Left lung (tissue), 10 donors: ENCODE data around the gene ANKRD33B. TPM values are rescaled to one million over a fixed set of nuclear protein-coding genes. Genes with fewer than 3 reads are reported as not detected.
A peak's percentile ranks its signal among the peaks of the same experiment; 100 is the strongest.
"Not testable (repeated sequence)": the region's sequence is repeated elsewhere in the genome, so short reads cannot be mapped to it uniquely, and the experiment has no call there.

Experiments used
- ATAC-seq: fragments of 200-7000 bp; cut with Tn5 transposase; one replicate; pipeline ENCODE4 v1.9.1; 2020; ENCODE audit warnings: moderate library complexity
- DNase-seq, 4 donors: peaks; one replicate each; pipeline ENCODE4 v3.0.0-alpha.2; 2013 to 2020
- H3K27ac ChIP-seq, 2 donors: fragments of 200-600 bp; sonication (generic) in 1 of 2; one replicate each; pipeline versions ENCODE4 v1.5.0 to v1.8.0; 2020 to 2021
- H3K27me3 ChIP-seq, 2 donors: fragments of 200-600 bp; sonication (generic) in 1 of 2; one replicate each; pipeline versions ENCODE4 v1.5.0 to v1.8.0; 2020 to 2021
- H3K36me3 ChIP-seq, 2 donors: fragments of 200-600 bp; sonication (generic) in 1 of 2; one replicate each; pipeline versions ENCODE4 v1.5.0 to v1.8.0; 2020 to 2021
- H3K4me1 ChIP-seq, 2 donors: fragments of 200-600 bp; one replicate each; pipeline ENCODE4 v1.8.0; 2021
- H3K4me3 ChIP-seq, 2 donors: fragments of 200-600 bp; sonication (generic) in 1 of 2; one replicate each; pipeline versions ENCODE4 v1.5.0 to v1.8.0; 2020 to 2021; ENCODE audit warnings: mild to moderate bottlenecking in 1 of 2
- H3K9me3 ChIP-seq, 2 donors: fragments of 200-600 bp; sonication (generic) in 1 of 2; one replicate each; pipeline versions ENCODE4 v1.5.0 to v1.8.0; 2020 to 2021
- intact Hi-C, 2 donors: fragments of 100-400 bp; cut with DNase I; formaldehyde crosslinking; loops; one replicate each; pipeline versions ENCODE4 v1.11.2 to v1.14.2; 2022
- polyA plus RNA-seq, 6 donors: library from polyadenylated mRNA; unstranded; fragments of 120-200 nt; gene quantifications; one replicate each; pipeline ENCODE4 v1.2.1, GENCODE V29; 2013; ENCODE audit not compliant: insufficient read length in 6 of 6
- total RNA-seq, 2 donors: library from RNA; stranded (reverse); fragmentation: NEBNext Ultra II Directional; extraction: Animal tissue kit (Norgen Biotek cat#: 25700); gene quantifications; one replicate each; pipeline ENCODE4 v1.2.1, GENCODE V29; 2021
- TF ChIP-seq, protein P1 (sequence below), 2 donors: fragments of 200-600 bp; sonication (generic) in 1 of 2; IDR thresholded peaks; one replicate each; pipeline versions ENCODE4 v1.5.0 to v1.8.0; 2021; ENCODE audit warnings: antibody characterized with exemption in 2 of 2
- donor health status: DM: no; HTN: yes; CAD: no.
- donor health status: DM: no; HTN: no; CAD: no.

The ANKRD33B gene
- total and polyA plus RNA-seq, 8 donors: 0.53 to 6.3 (median 0.69) TPM

DNA sequence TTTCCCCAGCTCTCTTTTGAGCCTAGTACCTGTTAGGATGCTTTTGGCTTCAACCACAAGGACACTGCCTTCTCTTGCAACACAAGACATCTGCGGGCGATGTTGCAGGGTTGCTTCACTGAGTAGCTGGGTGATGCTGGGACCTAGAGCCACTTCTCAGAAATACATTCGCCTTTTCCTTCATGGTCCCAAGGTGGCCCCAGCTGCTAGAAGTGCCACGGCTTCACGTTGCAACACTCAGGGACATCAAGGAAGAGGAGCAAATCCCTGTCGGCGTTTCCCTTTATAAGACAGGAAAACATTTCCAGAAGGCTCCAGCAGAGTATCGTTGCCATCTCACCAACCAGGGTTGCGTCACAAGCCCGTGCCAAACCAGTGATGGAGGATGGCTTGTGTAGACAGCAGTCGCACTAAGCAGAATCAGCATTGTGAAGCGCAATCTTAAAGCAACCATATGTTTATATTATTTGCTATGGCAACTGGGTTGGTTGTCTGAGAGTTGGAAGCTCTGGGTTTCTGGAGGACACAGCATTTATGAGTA lies 62.7 kb downstream of the ANKRD33B start:
- ATAC-seq (no peak), DNase-seq (peak in 1 of 4 donors; percentile 54)
- Histone ChIP-seq H3K27me3 (no peaks in the 10 kb centered on the region), H3K4me1 (peaks cover 5 to 49% of the 10 kb centered on the region in 2 donors), H3K36me3 (no peaks in the 10 kb centered on the region), H3K4me3 (no peak overlapping the region), H3K9me3 (no peaks in the 10 kb centered on the region), H3K27ac (peak overlapping the region in 1 of 2 donors; percentile 78)
- TF ChIP-seq, protein P1, sequence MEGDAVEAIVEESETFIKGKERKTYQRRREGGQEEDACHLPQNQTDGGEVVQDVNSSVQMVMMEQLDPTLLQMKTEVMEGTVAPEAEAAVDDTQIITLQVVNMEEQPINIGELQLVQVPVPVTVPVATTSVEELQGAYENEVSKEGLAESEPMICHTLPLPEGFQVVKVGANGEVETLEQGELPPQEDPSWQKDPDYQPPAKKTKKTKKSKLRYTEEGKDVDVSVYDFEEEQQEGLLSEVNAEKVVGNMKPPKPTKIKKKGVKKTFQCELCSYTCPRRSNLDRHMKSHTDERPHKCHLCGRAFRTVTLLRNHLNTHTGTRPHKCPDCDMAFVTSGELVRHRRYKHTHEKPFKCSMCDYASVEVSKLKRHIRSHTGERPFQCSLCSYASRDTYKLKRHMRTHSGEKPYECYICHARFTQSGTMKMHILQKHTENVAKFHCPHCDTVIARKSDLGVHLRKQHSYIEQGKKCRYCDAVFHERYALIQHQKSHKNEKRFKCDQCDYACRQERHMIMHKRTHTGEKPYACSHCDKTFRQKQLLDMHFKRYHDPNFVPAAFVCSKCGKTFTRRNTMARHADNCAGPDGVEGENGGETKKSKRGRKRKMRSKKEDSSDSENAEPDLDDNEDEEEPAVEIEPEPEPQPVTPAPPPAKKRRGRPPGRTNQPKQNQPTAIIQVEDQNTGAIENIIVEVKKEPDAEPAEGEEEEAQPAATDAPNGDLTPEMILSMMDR (IDR thresholded peaks at IDR 0.05): no peak
- intact Hi-C loops: loop anchor here in 1 of 2 donors (5.0 kb wide), 1 partner anchor 169 kb away; no protein-coding TSS in a partner anchor

DNA sequence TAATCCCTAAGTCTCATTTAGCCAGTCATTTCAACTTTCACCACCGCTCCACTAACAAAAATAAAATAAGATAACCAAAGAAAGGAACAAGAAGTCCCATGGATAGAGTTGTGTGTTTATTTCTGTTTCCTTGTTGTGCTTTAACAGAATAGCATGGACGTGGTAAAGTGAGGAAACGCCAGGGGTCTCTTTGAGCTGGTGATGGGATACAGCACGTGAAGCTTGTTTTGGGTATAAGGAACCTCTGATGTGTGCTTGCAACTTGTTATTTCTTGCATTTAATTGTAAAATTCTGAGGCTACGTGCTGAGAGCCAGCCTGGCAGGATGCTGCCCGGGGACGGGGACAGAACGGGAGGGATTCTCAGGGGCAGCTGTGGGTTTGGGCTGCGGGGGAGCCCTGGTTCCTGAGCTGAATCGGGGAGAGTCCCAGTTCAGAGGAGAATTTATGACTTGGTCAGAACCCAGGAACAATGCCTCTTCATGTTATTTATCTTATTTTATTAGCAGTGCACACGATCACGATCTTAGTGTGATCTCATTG lies 63.4 kb downstream of the ANKRD33B start:
- peak; percentile 3 for ATAC-seq
- Histone ChIP-seq H3K4me1 (peaks cover 5 to 49% of the 10 kb centered on the region in 2 donors), H3K27me3 (no peaks in the 10 kb centered on the region), H3K27ac (peak overlapping the region; percentile 41 to 78), H3K9me3 (no peaks in the 10 kb centered on the region), H3K36me3 (no peaks in the 10 kb centered on the region), H3K4me3 (peak overlapping the region; percentile 17 to 35)
- peak in 1 of 4 donors; percentile 22 for DNase-seq
- TF ChIP-seq, protein P1 (IDR thresholded peaks at IDR 0.05): no peak
- intact Hi-C loops: loop anchor here in 1 of 2 donors (5.0 kb wide), 1 partner anchor 170 kb away; no protein-coding TSS in a partner anchor

DNA sequence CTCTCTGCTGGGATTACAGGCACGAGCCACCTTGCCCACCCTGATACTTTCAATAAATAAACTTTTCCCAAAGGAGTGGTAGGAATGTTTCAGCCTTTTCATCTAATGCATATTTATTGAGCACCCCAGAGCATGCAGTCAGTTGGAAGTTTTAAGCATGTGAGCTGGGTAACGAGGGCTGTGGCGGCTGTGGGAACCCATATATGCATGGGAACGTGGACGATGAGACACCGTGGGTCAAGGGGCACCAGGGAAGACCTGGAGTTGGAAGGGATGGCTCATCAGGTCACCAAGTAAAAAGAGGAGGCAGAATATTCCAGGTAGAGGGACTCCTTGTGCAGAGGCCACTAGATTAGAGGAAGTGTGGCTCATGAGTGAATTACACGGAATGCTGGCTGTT lies 64.7 kb downstream of the ANKRD33B start:
- no peaks in the 10 kb centered on the region for H3K27me3 ChIP-seq
- no peak overlapping the region for H3K27ac ChIP-seq
- H3K36me3 ChIP-seq: no peaks in the 10 kb centered on the region
- intact Hi-C loops: loop anchor here in 1 of 2 donors (5.0 kb wide), 1 partner anchor 171 kb away; no protein-coding TSS in a partner anchor
- no peak overlapping the region for H3K4me3 ChIP-seq
- ATAC-seq (no peak), DNase-seq (no peak)
- H3K9me3 ChIP-seq: no peaks in the 10 kb centered on the region
- TF ChIP-seq, protein P1 (IDR thresholded peaks at IDR 0.05): no peak
- peaks cover 5 to 62% of the 10 kb centered on the region in 2 donors for H3K4me1 ChIP-seq

DNA sequence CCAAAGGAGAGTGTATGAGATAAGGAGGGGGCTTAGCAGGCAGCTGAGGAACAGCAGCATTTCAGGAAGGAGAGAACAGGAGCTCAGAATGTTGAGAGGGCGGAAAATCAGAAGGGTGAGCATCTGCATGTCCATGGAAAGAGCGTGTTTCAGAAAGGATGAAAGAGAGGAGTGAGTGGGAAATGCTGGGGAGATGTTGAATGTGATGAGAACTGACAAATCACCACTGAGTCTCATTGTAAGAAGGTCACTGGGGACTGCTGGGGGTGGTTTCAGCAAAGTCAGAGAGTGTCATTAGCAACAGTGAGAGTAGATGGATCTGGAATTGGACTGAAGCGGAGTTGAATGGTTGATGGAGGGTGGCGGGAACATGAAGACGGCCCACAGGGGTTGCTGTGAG lies 65.8 kb downstream of the ANKRD33B start:
- H3K27ac ChIP-seq: no peak overlapping the region
- H3K36me3 ChIP-seq: no peaks in the 10 kb centered on the region
- H3K27me3 ChIP-seq: no peaks in the 10 kb centered on the region
- H3K4me1 ChIP-seq: peaks cover 5 to 73% of the 10 kb centered on the region in 2 donors
- DNase-seq (no peak), ATAC-seq (no peak)
- TF ChIP-seq, protein P1 (IDR thresholded peaks at IDR 0.05): no peak
- H3K4me3 ChIP-seq: no peak overlapping the region
- intact Hi-C loops: loop anchor here in 1 of 2 donors (5.0 kb wide), 1 partner anchor 172 kb away; no protein-coding TSS in a partner anchor
- no peaks in the 10 kb centered on the region for H3K9me3 ChIP-seq

DNA sequence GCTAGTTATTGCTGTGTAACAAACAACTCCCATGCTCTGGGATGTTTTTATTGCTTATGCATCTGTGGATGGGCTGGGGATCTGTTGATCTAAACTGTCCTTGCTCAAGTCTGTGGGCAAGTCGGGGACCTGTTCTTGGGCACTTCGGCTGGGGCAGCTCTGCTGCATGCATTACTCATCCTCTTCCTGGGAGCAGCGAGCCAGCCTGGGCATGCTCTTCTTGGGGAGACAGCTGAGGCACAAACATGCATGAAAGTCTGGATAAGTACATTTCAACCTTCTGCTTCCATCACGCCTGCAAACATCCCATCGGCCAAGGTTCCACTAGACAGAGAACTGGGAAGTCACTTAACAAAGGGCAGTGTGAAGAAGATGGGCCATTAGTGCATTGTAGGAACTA lies 66.3 kb downstream of the ANKRD33B start:
- no peaks in the 10 kb centered on the region for H3K27me3 ChIP-seq
- no peaks in the 10 kb centered on the region for H3K36me3 ChIP-seq
- no peak for DNase-seq
- H3K4me1 ChIP-seq: peaks cover 5 to 75% of the 10 kb centered on the region in 2 donors
- H3K4me3 ChIP-seq: no peak overlapping the region
- TF ChIP-seq, protein P1 (IDR thresholded peaks at IDR 0.05): no peak
- H3K27ac ChIP-seq: no peak overlapping the region
- no peak for ATAC-seq
- no peaks in the 10 kb centered on the region for H3K9me3 ChIP-seq
- intact Hi-C loops: no loop called here

DNA sequence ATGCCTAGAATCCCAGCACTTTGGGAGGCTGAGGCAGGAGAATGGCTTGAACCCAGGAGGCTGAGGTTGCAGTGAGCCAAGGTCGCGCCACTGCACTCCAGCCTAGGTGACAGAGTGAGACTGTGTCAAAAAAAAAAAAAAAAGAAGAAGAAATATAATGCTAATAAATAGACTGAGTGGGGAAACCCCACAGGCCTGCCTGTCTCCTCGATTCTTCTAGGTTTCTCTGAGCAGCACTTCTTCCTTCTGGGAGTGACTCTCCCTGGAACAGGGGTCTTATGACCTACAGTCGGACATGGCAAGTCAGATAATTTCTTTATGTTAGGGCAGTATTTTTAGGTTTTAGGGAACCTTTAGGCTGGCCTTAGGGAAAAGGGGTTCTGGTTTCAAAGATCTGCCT lies 66.9 kb downstream of the ANKRD33B start:
- H3K27me3 ChIP-seq, H3K4me3 ChIP-seq, H3K36me3 ChIP-seq, intact Hi-C loops, H3K27ac ChIP-seq, ATAC-seq, DNase-seq, H3K9me3 ChIP-seq: not testable (repeated sequence)
- peaks cover 5 to 80% of the 10 kb centered on the region in 2 donors for H3K4me1 ChIP-seq
